ENCODE data around the gene CDKN1C. TPM values are rescaled to one million over a fixed set of nuclear protein-coding genes. Genes with fewer than 3 reads are reported as not detected.

The CDKN1C gene
- total RNA-seq, 4 donors from 2014 or later, result 4.1 to 54.6 (median 20.8) TPM

DNA sequence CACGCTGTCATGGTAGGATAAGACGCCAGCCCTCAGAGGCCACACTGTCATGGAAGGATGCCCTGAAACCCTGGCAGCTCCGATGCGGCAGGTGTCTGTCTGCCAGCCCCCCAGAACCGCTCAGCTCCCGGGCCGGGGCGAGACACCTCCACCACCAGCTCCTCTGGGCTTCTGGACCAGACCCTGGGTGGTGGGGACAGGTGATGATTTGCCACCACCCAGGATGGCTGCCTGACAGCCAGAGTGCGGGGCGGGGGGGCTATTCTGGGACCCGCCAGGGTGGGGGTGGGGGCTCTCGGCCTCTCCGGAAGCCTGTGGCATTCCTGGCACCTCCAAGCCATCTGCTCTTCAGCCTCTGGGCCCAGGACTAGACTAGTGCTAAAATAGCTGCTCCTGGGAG lies 34.3 kb upstream of the CDKN1C start:
- intact Hi-C loops (cut with DNase I), result no loop called here
- Histone ChIP-seq H3K27me3 (no peaks in the 10 kb centered on the region), H3K27ac (no peak overlapping the region), H3K36me3 (no peaks in the 10 kb centered on the region), H3K4me3 (no peak overlapping the region), H3K4me1 (peaks cover 3 to 13% (median 4%) of the 10 kb centered on the region in 3 donors), H3K9me3 (no peaks in the 10 kb centered on the region)
- WGBS, 2 donors, result 80% methylated on average over 1 of the region's 13 CpGs; no CpG with 5 or more reads in 1 of the 2 donors
- DNase-seq, result no peak
- no peak for TF ChIP-seq POLR2A (IDR thresholded peaks at IDR 0.05)
- TF ChIP-seq, protein P1, sequence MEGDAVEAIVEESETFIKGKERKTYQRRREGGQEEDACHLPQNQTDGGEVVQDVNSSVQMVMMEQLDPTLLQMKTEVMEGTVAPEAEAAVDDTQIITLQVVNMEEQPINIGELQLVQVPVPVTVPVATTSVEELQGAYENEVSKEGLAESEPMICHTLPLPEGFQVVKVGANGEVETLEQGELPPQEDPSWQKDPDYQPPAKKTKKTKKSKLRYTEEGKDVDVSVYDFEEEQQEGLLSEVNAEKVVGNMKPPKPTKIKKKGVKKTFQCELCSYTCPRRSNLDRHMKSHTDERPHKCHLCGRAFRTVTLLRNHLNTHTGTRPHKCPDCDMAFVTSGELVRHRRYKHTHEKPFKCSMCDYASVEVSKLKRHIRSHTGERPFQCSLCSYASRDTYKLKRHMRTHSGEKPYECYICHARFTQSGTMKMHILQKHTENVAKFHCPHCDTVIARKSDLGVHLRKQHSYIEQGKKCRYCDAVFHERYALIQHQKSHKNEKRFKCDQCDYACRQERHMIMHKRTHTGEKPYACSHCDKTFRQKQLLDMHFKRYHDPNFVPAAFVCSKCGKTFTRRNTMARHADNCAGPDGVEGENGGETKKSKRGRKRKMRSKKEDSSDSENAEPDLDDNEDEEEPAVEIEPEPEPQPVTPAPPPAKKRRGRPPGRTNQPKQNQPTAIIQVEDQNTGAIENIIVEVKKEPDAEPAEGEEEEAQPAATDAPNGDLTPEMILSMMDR (IDR thresholded peaks at IDR 0.05), result no peak

DNA sequence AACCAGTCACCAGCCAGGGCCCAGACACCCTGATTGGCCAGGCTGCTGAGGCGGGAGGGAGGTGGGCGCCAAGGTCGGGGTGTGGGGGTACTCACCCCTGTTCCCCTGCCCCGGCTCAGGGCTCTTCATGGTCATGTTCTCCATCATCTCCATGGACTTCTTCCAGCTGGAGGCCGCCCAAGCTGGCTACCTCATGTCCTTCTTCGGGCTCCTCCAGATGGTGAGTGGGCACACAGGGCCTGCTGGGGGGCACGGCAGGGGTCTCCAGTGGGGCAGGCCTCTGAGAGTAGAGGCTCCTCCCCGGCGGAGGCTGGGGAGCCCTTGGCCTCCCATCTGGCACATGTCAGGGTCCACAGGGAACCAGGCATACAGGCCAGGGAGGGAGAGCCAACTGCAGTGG lies 33.6 kb upstream of the CDKN1C start:
- Histone ChIP-seq H3K4me3 (no peak overlapping the region), H3K27ac (no peak overlapping the region), H3K4me1 (peaks cover under 1 to 13% (median 3%) of the 10 kb centered on the region in 3 donors), H3K36me3 (no peaks in the 10 kb centered on the region), H3K9me3 (no peaks in the 10 kb centered on the region), H3K27me3 (no peaks in the 10 kb centered on the region)
- 55 to 87% methylated on average over 3 to 4 of the region's 9 CpGs for WGBS, 2 donors
- no peak for DNase-seq
- intact Hi-C loops (cut with DNase I), result no loop called here
- TF ChIP-seq, protein P1 (IDR thresholded peaks at IDR 0.05), result no peak
- no peak for TF ChIP-seq POLR2A (IDR thresholded peaks at IDR 0.05)

DNA sequence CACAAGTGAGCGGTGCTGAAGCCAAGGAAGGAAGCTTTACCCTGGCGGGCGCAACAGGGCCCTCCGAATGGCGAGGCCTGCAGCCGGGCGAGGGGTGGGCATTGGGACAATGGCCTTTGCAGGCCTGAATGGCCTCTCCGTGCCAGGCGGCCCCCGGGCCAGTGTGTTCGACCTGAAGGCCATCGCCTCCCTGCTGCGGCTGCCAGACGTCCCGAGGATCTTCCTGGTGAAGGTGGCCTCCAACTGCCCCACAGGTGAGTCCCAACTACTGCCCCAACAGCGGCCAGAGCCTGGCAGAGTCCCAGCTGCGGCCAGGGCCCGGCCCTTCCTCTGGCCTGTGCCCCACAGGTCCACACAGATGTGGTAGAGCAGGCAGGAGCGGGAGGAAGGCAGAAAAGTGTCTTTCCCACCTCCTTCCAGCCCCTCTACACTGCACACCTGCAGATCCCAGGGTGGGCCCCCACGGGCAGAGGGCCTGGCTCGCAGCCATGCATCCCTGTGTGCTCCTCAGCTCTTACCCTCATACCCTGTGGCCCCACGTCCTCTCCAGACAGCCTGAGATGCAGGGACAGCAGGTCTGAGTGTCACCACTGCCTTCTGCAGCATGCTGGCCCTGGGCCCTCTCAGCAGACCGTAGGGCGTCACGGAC lies 32.4 kb upstream of the CDKN1C start:
- H3K9me3 ChIP-seq, result no peaks in the 10 kb centered on the region

DNA sequence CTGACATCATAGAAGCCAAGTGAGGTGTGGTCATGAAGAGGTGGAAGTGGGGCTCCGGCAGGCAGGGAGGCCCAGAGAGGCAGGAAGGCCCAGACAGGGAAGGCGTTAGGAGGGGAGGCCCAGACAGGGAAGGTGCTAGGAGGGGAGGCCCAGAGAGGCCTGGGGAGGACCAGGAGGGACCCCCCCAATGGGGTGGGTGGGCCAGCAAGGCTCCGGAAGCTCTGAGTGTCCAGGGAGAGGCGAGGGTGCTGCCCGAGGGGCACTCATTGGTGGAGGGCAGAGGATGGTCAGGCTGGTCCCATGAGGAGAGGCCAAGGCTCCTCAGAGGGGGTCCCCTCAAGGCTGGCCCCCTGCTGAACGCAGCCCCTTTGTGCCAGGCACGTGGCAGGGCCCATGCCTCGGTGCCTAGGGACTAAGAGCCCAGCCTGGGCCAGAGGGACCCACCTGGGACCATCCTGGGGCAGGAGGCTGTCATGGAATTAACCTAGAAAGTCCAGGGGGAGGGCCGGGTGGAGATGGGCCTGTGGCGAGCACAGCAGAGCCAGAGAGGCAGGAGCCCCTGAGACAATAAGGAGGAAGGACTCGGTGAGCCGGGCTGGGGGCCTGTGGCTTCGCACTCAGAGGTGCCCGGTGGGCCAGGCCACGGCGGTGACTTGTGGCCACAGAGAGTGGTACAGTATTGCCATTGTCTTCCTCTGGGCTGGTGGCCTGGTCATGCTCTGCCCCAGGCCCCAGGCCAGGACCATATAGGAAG lies 31.5 kb upstream of the CDKN1C start:
- Histone ChIP-seq H3K4me3 (no peak overlapping the region), H3K27me3 (no peaks in the 10 kb centered on the region), H3K9me3 (no peaks in the 10 kb centered on the region), H3K36me3 (no peaks in the 10 kb centered on the region), H3K27ac (no peak overlapping the region), H3K4me1 (peaks cover 15 to 28% (median 22%) of the 10 kb centered on the region in 3 donors)
- intact Hi-C loops (cut with DNase I), result no loop called here
- TF ChIP-seq, protein P1 (IDR thresholded peaks at IDR 0.05), result no peak
- no peak for TF ChIP-seq POLR2A (IDR thresholded peaks at IDR 0.05)
- DNase-seq, result no peak
- WGBS, 2 donors, result 90 to 91% methylated on average over 10 to 12 of the region's 16 CpGs

More for the DNA sequence above, 32.4 kb upstream of the CDKN1C start:
- Histone ChIP-seq H3K4me3 (no peak overlapping the region), H3K36me3 (no peaks in the 10 kb centered on the region), H3K4me1 (peaks cover 7 to 19% (median 13%) of the 10 kb centered on the region in 3 donors), H3K27ac (no peak overlapping the region), H3K27me3 (no peaks in the 10 kb centered on the region)
- DNase-seq, result no peak
- TF ChIP-seq, protein P1 (IDR thresholded peaks at IDR 0.05), result no peak
- no peak for TF ChIP-seq POLR2A (IDR thresholded peaks at IDR 0.05)
- intact Hi-C loops (cut with DNase I), result no loop called here
- 50 to 88% methylated on average over 3 to 13 of the region's 25 CpGs for WGBS, 2 donors
